Adrenal gland (tissue), 5 donors: ENCODE measurements around the gene PPP1R9A.

Experiments used
- CTCF ChIP-seq, 6 experiments: fragments of 450-650 bp in 4 of 6; fragments of 200-600 bp in 2 of 6; sonication (generic) in 1 of 6; IDR thresholded peaks; 1 replicate in 5 of 6; 2 replicates in 1 of 6; pipeline versions ENCODE4 v1.5.1 to v1.8.0; 2016 to 2021; ENCODE audit warnings: antibody characterized with exemption in 6 of 6, mild to moderate bottlenecking in 2 of 6, moderate library complexity in 1 of 6
- POLR2A ChIP-seq, 2 donors: fragments of 450-650 bp; IDR thresholded peaks; one replicate each; pipeline ENCODE4 v1.6.1; 2017; ENCODE audit warnings: antibody characterized with exemption in 2 of 2, mild to moderate bottlenecking in 2 of 2, moderate library complexity in 1 of 2
- donor health status: DM: no; HTN: no; CAD: no.

- TF ChIP-seq CTCF (IDR thresholded peaks at IDR 0.05), result no peak
- no peak for TF ChIP-seq POLR2A (IDR thresholded peaks at IDR 0.05)
Observed at GRCh38 chr7:95312561-95312960, 405.2 kb downstream of the PPP1R9A start.
